Upper lobe of left lung (tissue), 6 donors: ENCODE measurements around the gene RECQL5. TPM values are rescaled to one million over a fixed set of nuclear protein-coding genes. Genes with fewer than 3 reads are reported as not detected.

Source experiments
- ATAC-seq, 2 donors: fragments of 200-7000 bp; cut with Tn5 transposase; one replicate each; pipeline ENCODE4 v1.9.1; 2022; ENCODE audit warnings: mild to moderate bottlenecking in 2 of 2, moderate library complexity in 2 of 2; ENCODE audit not compliant: low FRiP score in 2 of 2
- DNase-seq, 2 donors: peaks; one replicate each; pipeline ENCODE4 v3.0.0-alpha.2; 2019 to 2020
- H3K27ac ChIP-seq, 4 donors: fragments of 200-600 bp; sonication (generic); one replicate each; pipeline ENCODE4 v1.5.1; 2016 to 2019
- H3K27me3 ChIP-seq, 4 donors: fragments of 200-600 bp; sonication (generic); one replicate each; pipeline ENCODE4 v1.5.1; 2017 to 2019
- H3K36me3 ChIP-seq, 4 donors: fragments of 200-600 bp; sonication (generic); one replicate each; pipeline ENCODE4 v1.5.1; 2016 to 2019
- H3K4me1 ChIP-seq, 4 donors: fragments of 200-600 bp; sonication (generic); one replicate each; pipeline ENCODE4 v1.5.1; 2018 to 2019
- H3K4me3 ChIP-seq, 4 donors: fragments of 200-600 bp; sonication (generic); one replicate each; pipeline ENCODE4 v1.5.1; 2017 to 2019; ENCODE audit warnings: mild to moderate bottlenecking in 2 of 4, moderate library complexity in 1 of 4
- H3K9me3 ChIP-seq, 4 donors: fragments of 200-600 bp; sonication (generic); one replicate each; pipeline ENCODE4 v1.5.1; 2018 to 2019
- CTCF ChIP-seq, 6 experiments: fragments of 450-650 bp in 4 of 6; fragments of 200-600 bp in 2 of 6; sonication (generic) in 2 of 6; IDR thresholded peaks; one replicate each; pipeline ENCODE4 v1.5.1; 2016 to 2019; ENCODE audit warnings: antibody characterized with exemption in 6 of 6
- EP300 ChIP-seq, 4 donors: sonication (generic); formaldehyde crosslinking; IDR thresholded peaks; one replicate each; pipeline ENCODE4 v1.5.1; 2017; ENCODE audit warnings: antibody characterized with exemption in 4 of 4, control low read depth in 2 of 4
- POLR2A ChIP-seq, 4 donors: fragments of 450-650 bp; IDR thresholded peaks; one replicate each; pipeline ENCODE4 v1.5.1; 2016 to 2017; ENCODE audit warnings: antibody characterized with exemption in 4 of 4, mild to moderate bottlenecking in 2 of 4
- POLR2AphosphoS5 ChIP-seq, 2 donors: sonication (generic); formaldehyde crosslinking; IDR thresholded peaks; one replicate each; pipeline ENCODE4 v1.5.1; 2017; ENCODE audit warnings: antibody characterized with exemption in 2 of 2
- WGBS, 2 donors: methylation state at CpG; one replicate each; pipeline ENCODE4 v1.1.5; 2017 to 2018; 5-methylcytosine and 5-hydroxymethylcytosine counted together
- total RNA-seq, 6 donors: library from RNA; depleted of rRNA in 4 of 6; stranded (reverse); fragments of >200 nt in 4 of 6; gene quantifications; one replicate each; pipeline versions ENCODE4 v1.1.0 to v1.2.1, GENCODE V29; 2016 to 2021
- donor health status: DM: no; HTN: no; CAD: no; lungs with moderate emphysema.
- donor health status: DM: no; HTN: yes; CAD: no; lungs with severe emphysema.

RECQL5 gene
- total RNA-seq, 6 donors from 2014 or later: 11.4 to 97.4 (median 41.4) TPM

- H3K27ac ChIP-seq: no peak overlapping the region
- no peak overlapping the region for H3K4me3 ChIP-seq
- DNase-seq: no peak
- H3K4me1 ChIP-seq: no peaks in the 10 kb centered on the region
- H3K36me3 ChIP-seq: peaks cover 6 to 82% (median 49%) of the 10 kb centered on the region in 4 donors
- 81% methylated on average over 9 to 10 of the region's 15 CpGs for WGBS, 2 donors
- H3K9me3 ChIP-seq: no peaks in the 10 kb centered on the region
- ATAC-seq: peak in 1 of 2 donors; percentile 20
- no peaks in the 10 kb centered on the region for H3K27me3 ChIP-seq
- TF ChIP-seq POLR2A (IDR thresholded peaks at IDR 0.05) (no peak), EP300 (IDR thresholded peaks at IDR 0.05) (no peak), CTCF (IDR thresholded peaks at IDR 0.05) (peak in 2 of 6 experiments; percentile 13 to 48)
Measured at GRCh38 chr17:75625813-75626486, 41.0 kb downstream of the RECQL5 start.

GRCh38 chr17:75624714-75625345 is 42.1 kb downstream of the RECQL5 start:
- H3K4me3 ChIP-seq: no peak overlapping the region
- ATAC-seq: no peak
- H3K36me3 ChIP-seq: peaks cover 6 to 82% (median 55%) of the 10 kb centered on the region in 4 donors
- TF ChIP-seq POLR2A (IDR thresholded peaks at IDR 0.05) (no peak), CTCF (IDR thresholded peaks at IDR 0.05) (no peak), POLR2AphosphoS5 (IDR thresholded peaks at IDR 0.05) (no peak), EP300 (IDR thresholded peaks at IDR 0.05) (no peak)
- no peaks in the 10 kb centered on the region for H3K4me1 ChIP-seq
- no peaks in the 10 kb centered on the region for H3K27me3 ChIP-seq
- H3K27ac ChIP-seq: no peak overlapping the region
- DNase-seq: peak in 1 of 2 donors; percentile 77
- 87 to 100% methylated on average over 1 to 18 of the region's 23 CpGs for WGBS, 2 donors
- no peaks in the 10 kb centered on the region for H3K9me3 ChIP-seq

GRCh38 chr17:75624021-75624420 is 42.9 kb downstream of the RECQL5 start:
- ATAC-seq (no peak), DNase-seq (no peak)
- Histone ChIP-seq H3K27me3 (no peaks in the 10 kb centered on the region), H3K9me3 (no peaks in the 10 kb centered on the region), H3K27ac (no peak overlapping the region), H3K36me3 (peaks cover 6 to 89% (median 60%) of the 10 kb centered on the region in 4 donors), H3K4me3 (no peak overlapping the region), H3K4me1 (no peaks in the 10 kb centered on the region)
- TF ChIP-seq POLR2AphosphoS5 (IDR thresholded peaks at IDR 0.05) (no peak), EP300 (IDR thresholded peaks at IDR 0.05) (no peak), CTCF (IDR thresholded peaks at IDR 0.05) (no peak), POLR2A (IDR thresholded peaks at IDR 0.05) (no peak)
- WGBS, 2 donors: 87 to 90% methylated on average over 11 to 12 of the region's 12 CpGs

- Histone ChIP-seq H3K36me3 (peaks cover 6 to 90% (median 61%) of the 10 kb centered on the region in 4 donors), H3K27ac (no peak overlapping the region), H3K27me3 (no peaks in the 10 kb centered on the region), H3K4me3 (no peak overlapping the region), H3K4me1 (no peaks in the 10 kb centered on the region), H3K9me3 (no peaks in the 10 kb centered on the region)
- DNase-seq (no peak), ATAC-seq (no peak)
- 83 to 85% methylated on average over 8 to 9 of the region's 9 CpGs for WGBS, 2 donors
- no peak for TF ChIP-seq EP300 (IDR thresholded peaks at IDR 0.05)
- no peak for TF ChIP-seq CTCF (IDR thresholded peaks at IDR 0.05)
- TF ChIP-seq POLR2AphosphoS5 (IDR thresholded peaks at IDR 0.05): no peak
- no peak for TF ChIP-seq POLR2A (IDR thresholded peaks at IDR 0.05)
Measured at GRCh38 chr17:75623386-75623785, 43.6 kb downstream of the RECQL5 start.
